Smooth muscle cell of the brain vasculature (primary cell): ENCODE results near the gene RNF19B.
A peak's percentile ranks its signal among the peaks of the same experiment; 100 is the strongest.
"Not testable (repeated sequence)": the region's sequence is repeated elsewhere in the genome, so short reads cannot be mapped to it uniquely, and the experiment has no call there.

Experiments
- DNase-seq: peaks from one replicate; pipeline ENCODE4 v3.0.0-alpha.2; 2012; ENCODE audit warnings: low read depth, low spot score

Gene RNF19B

GRCh38 chr1:32992489-32993323, 28.1 kb upstream of the RNF19B start:
- peak; percentile 78 for DNase-seq

- DNase-seq = no peak
These were observed 27.3 kb upstream of the RNF19B start for GRCh38 chr1:32991819-32992488.

- DNase-seq = no peak
These were observed 26.8 kb upstream of the RNF19B start for GRCh38 chr1:32991386-32991785.

GRCh38 chr1:32990887-32991286, 26.3 kb upstream of the RNF19B start:
- DNase-seq = no peak

- peak; percentile 85 for DNase-seq
These were observed 24.8 kb upstream of the RNF19B start for GRCh38 chr1:32989160-32990050.

GRCh38 chr1:32988665-32989064, 24.1 kb upstream of the RNF19B start:
- DNase-seq = no peak

- no peak for DNase-seq
These were observed 20.6 kb upstream of the RNF19B start for GRCh38 chr1:32985226-32985625.

GRCh38 chr1:32984455-32985171, 20.0 kb upstream of the RNF19B start:
- DNase-seq = no peak

GRCh38 chr1:32984090-32984454, 19.5 kb upstream of the RNF19B start:
- no peak for DNase-seq

GRCh38 chr1:32983020-32983419, 18.4 kb upstream of the RNF19B start:
- no peak for DNase-seq

GRCh38 chr1:32981003-32981901, 16.6 kb upstream of the RNF19B start:
- DNase-seq = no peak

- no peak for DNase-seq
These were observed 15.5 kb upstream of the RNF19B start for GRCh38 chr1:32980080-32980479.

- no peak for DNase-seq
These were observed 14.2 kb upstream of the RNF19B start for GRCh38 chr1:32978854-32979253.

- no peak for DNase-seq
These were observed 13.0 kb upstream of the RNF19B start for GRCh38 chr1:32977546-32978087.

GRCh38 chr1:32975055-32975454, 10.4 kb upstream of the RNF19B start:
- DNase-seq = not testable (repeated sequence)

GRCh38 chr1:32973458-32973857, 8.8 kb upstream of the RNF19B start:
- DNase-seq = not testable (repeated sequence)

- DNase-seq = no peak
These were observed 8.3 kb upstream of the RNF19B start for GRCh38 chr1:32972814-32973428.

- DNase-seq = no peak
These were observed 7.0 kb upstream of the RNF19B start for GRCh38 chr1:32971576-32971975.

- DNase-seq = no peak
These were observed 6.5 kb upstream of the RNF19B start for GRCh38 chr1:32971156-32971555.

GRCh38 chr1:32969566-32969965, 5.0 kb upstream of the RNF19B start:
- no peak for DNase-seq
